B cell (primary cell): ENCODE results near the gene DHX8. TPM values are rescaled to one million over a fixed set of nuclear protein-coding genes. Genes with fewer than 3 reads are reported as not detected.

Experiments used
- ATAC-seq: fragments of 200-7000 bp; cut with Tn5 transposase; one replicate; pipeline ENCODE4 v1.10.0; 2021; ENCODE audit warnings: low read depth, mild to moderate bottlenecking, moderate number of reproducible peaks, moderate library complexity
- CTCF ChIA-PET: fragments of 350-600 bp; sonication (Branson Sonifier 250); formaldehyde crosslinking; loops from one replicate; lab custom pipeline; 2021; ENCODE audit warnings: antibody characterized with exemption, inconsistent platforms; lab: Charles Lee
- POLR2A ChIA-PET: fragments of 350-600 bp; sonication (Branson Sonifier 250); formaldehyde crosslinking; loops from one replicate; lab custom pipeline; 2021; ENCODE audit warnings: antibody characterized with exemption; lab: Charles Lee
- DNase-seq: peaks from one replicate; pipeline ENCODE4 v3.0.0; 2013
- H2AFZ ChIP-seq: 2 replicates; pipeline ENCODE4 v1.6.1; 2012; ENCODE audit warnings: mild to moderate bottlenecking, low read depth, low read length; ENCODE audit not compliant: insufficient read depth, poor library complexity, severe bottlenecking
- H3K27ac ChIP-seq, 2 donors: 1 replicate in 1 of 2; 2 replicates in 1 of 2; pipeline ENCODE4 v1.5.1; 2012 to 2013; ENCODE audit warnings: low read length in 2 of 2, mild to moderate bottlenecking in 2 of 2, moderate library complexity in 1 of 2
- H3K27me3 ChIP-seq, 4 experiments: fragments of 200-600 bp in 1 of 4; sonication (generic) in 1 of 4; replicated peaks in 1 of 4; 1 replicate in 2 of 4; 2 replicates in 2 of 4; pipeline versions ENCODE4 v1.6.1 to v1.7.0; 2013 to 2016; ENCODE audit warnings: low read length in 3 of 4, mild to moderate bottlenecking in 2 of 4, mixed read lengths in 1 of 4, moderate library complexity in 1 of 4; ENCODE audit not compliant: insufficient read depth in 4 of 4, control insufficient read depth in 3 of 4; ENCODE audit errors: control extremely low read depth in 1 of 4
- H3K36me3 ChIP-seq, 2 experiments: replicated peaks in 1 of 2; 1 replicate in 1 of 2; 2 replicates in 1 of 2; pipeline versions ENCODE4 v1.6.1 to v1.7.1; 2013; ENCODE audit warnings: low read length in 1 of 2; ENCODE audit not compliant: insufficient read depth in 2 of 2, control insufficient read depth in 1 of 2; ENCODE audit errors: control extremely low read depth in 1 of 2, extremely low read depth in 1 of 2
- H3K4me1 ChIP-seq, 2 donors: fragments of 200-600 bp in 1 of 2; sonication (generic) in 1 of 2; 1 replicate in 1 of 2; 2 replicates in 1 of 2; pipeline versions ENCODE4 v1.5.1 to v1.6.1; 2013 to 2017; ENCODE audit warnings: low read length in 2 of 2; ENCODE audit not compliant: control insufficient read depth in 2 of 2, insufficient read depth in 2 of 2
- H3K4me2 ChIP-seq: replicated peaks from 2 replicates; pipeline ENCODE3; 2012; ENCODE audit warnings: mild to moderate bottlenecking, low read depth, low read length; ENCODE audit not compliant: poor library complexity, severe bottlenecking
- H3K4me3 ChIP-seq, 5 experiments: fragments of 200-600 bp in 1 of 5; sonication (generic) in 1 of 5; 1 replicate in 3 of 5; 2 replicates in 2 of 5; pipeline versions ENCODE4 v1.5.1 to v1.7.0; 2011 to 2016; ENCODE audit warnings: low read length in 4 of 5, mild to moderate bottlenecking in 4 of 5, low read depth in 2 of 5, control low read depth in 1 of 5, moderate library complexity in 1 of 5; ENCODE audit not compliant: insufficient read depth in 1 of 5; ENCODE audit errors: control extremely low read depth in 1 of 5, extremely low read depth in 1 of 5
- H3K79me2 ChIP-seq: fragments of 200-600 bp; sonication (generic); one replicate; pipeline ENCODE4 v1.6.0; 2016; ENCODE audit warnings: low read length; ENCODE audit not compliant: control insufficient read depth, insufficient read depth
- H3K9ac ChIP-seq: fragments of 200-600 bp; sonication (generic); 2 replicates; pipeline ENCODE4 v1.6.1; 2017; ENCODE audit warnings: mild to moderate bottlenecking, low read length, moderate library complexity
- H3K9me3 ChIP-seq, 3 donors: one replicate each; pipeline versions ENCODE4 v1.6.1 to v1.7.1; 2013; ENCODE audit warnings: low read length in 2 of 3; ENCODE audit not compliant: control insufficient read depth in 2 of 3, insufficient read depth in 1 of 3; ENCODE audit errors: control extremely low read depth in 1 of 3
- H4K20me1 ChIP-seq: 2 replicates; pipeline ENCODE4 v1.6.0; 2012; ENCODE audit warnings: mild to moderate bottlenecking, low read length; ENCODE audit not compliant: insufficient read depth, control insufficient read depth, poor library complexity, severe bottlenecking
- H3K27ac Mint-ChIP-seq: one replicate; pipeline ENCODE4 v1.8.0; 2021; ENCODE audit warnings: mixed read lengths
- H3K27me3 Mint-ChIP-seq: one replicate; pipeline ENCODE4 v1.8.0; 2021; ENCODE audit warnings: mixed read lengths
- H3K4me1 Mint-ChIP-seq: one replicate; pipeline ENCODE4 v1.8.0; 2021; ENCODE audit warnings: mixed read lengths
- H3K4me3 Mint-ChIP-seq: one replicate; pipeline ENCODE4 v1.8.0; 2021; ENCODE audit warnings: mixed read lengths
- H3K9me3 Mint-ChIP-seq: one replicate; pipeline ENCODE4 v1.8.0; 2022; ENCODE audit warnings: mixed read lengths; ENCODE audit not compliant: insufficient read depth
- EZH2 ChIP-seq: IDR thresholded peaks from 2 replicates; pipeline ENCODE4 v1.6.1; 2012; ENCODE audit warnings: borderline replicate concordance, low read depth, mild to moderate bottlenecking, moderate library complexity, low read length; ENCODE audit not compliant: insufficient read depth, poor library complexity, severe bottlenecking
- WGBS: methylation state at CpG from one replicate; pipeline ENCODE4 v1.1.5; 2013; ENCODE audit warnings: missing lambda C conversion rate; ENCODE audit not compliant: insufficient coverage; 5-methylcytosine and 5-hydroxymethylcytosine counted together
- intact Hi-C: fragments of 100-400 bp; cut with micrococcal nuclease; formaldehyde crosslinking; loops from one replicate; pipeline ENCODE4 v1.10.0; 2022
- polyA plus RNA-seq: library from polyadenylated mRNA; depleted of rRNA; stranded (reverse); fragments of >200 nt; gene quantifications from 2 replicates; pipeline ENCODE4 v1.2.3, GENCODE V29; 2012
- total RNA-seq, 2 donors: library from RNA; stranded (reverse); fragments of 120-200 nt in 1 of 2; gene quantifications; 1 replicate in 1 of 2; 2 replicates in 1 of 2; pipeline versions ENCODE4 v1.2.3 to v1.2.4, GENCODE V29; 2013 to 2022
- TF ChIP-seq, protein P1 (sequence below): fragments of 200-600 bp; IDR thresholded peaks from one replicate; pipeline ENCODE4 v1.8.0; 2022; ENCODE audit warnings: antibody characterized with exemption, mild to moderate bottlenecking

DHX8 gene
- total and polyA plus RNA-seq, 2 donors (not counting 1 experiment from before 2014, with no cell fraction given), result 17.9 to 63.3 TPM

DNA sequence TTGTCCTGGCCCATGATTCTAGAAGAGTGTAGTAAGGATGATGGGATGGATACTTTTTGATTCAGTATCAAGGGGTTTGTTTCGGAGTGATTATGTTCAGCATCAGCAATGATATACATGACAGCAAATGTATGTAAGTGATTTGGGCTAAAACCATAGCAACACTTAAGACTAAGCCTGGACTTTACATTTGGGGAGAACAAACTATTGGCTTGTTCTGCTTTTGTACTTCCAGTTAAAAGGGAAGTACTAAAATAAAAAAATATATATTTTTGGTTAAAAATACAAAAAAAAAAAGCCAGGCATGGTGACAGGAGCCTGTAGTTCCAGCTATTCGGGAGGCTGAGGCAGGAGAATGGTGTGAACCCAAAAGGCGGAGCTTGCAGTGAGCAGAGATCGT is 20.5 kb upstream of the DHX8 start:
- Mint-ChIP-seq H3K27ac (no peak overlapping the region), H3K9me3 (no peaks in the 10 kb centered on the region), H3K4me1 (no peaks in the 10 kb centered on the region), H3K4me3 (no peak overlapping the region), H3K27me3 (peaks cover 13% of the 10 kb centered on the region)
- DNase-seq (no peak), ATAC-seq (no peak)
- intact Hi-C loops, result no loop called here
- WGBS, result 20% methylated on average over 1 of the region's 4 CpGs
- Histone ChIP-seq H4K20me1 (no peaks in the 10 kb centered on the region), H3K9ac (no peak overlapping the region), H3K4me1 (no peaks in the 10 kb centered on the region), H3K27ac (no peak overlapping the region), H3K36me3 (no peaks in the 10 kb centered on the region), H2AFZ (no peak overlapping the region), H3K27me3 (peaks cover 0 to 9% (median 2%) of the 10 kb centered on the region in 4 experiments), H3K79me2 (no peaks in the 10 kb centered on the region), H3K9me3 (no peaks in the 10 kb centered on the region), H3K4me3 (no peak overlapping the region), H3K4me2 (no peak overlapping the region)
- TF ChIP-seq EZH2, result no peak
- ChIA-PET POLR2A (no interaction called here), CTCF (interaction anchor here (1.1 kb wide), 1 partner anchor 69 kb away, joined by 4 read pairs; no protein-coding TSS in a partner anchor)

DNA sequence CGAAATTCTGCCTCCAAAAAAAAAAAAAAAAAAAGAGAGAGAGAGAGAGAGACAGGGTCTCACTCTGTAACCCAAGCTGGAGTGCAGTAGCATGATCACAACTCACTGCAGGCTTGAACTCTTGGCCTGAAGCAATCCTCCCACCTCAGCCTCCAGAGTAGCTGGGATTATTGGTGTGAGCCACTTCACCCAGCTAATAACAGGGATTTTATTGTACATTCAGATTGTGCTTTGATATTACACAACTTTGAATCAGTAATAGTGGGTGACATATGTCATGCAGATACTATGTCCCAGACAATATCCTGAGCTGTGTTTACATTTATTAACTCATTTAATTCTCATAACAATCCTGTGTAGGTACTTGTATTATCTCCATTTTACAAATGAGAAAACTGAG is 19.7 kb upstream of the DHX8 start:
- Histone ChIP-seq H3K79me2 (no peaks in the 10 kb centered on the region), H4K20me1 (no peaks in the 10 kb centered on the region), H2AFZ (no peak overlapping the region), H3K9ac (no peak overlapping the region), H3K36me3 (no peaks in the 10 kb centered on the region), H3K4me1 (no peaks in the 10 kb centered on the region), H3K27ac (no peak overlapping the region), H3K4me2 (no peak overlapping the region), H3K27me3 (peaks cover 0 to 9% (median 2%) of the 10 kb centered on the region in 4 experiments), H3K4me3 (no peak overlapping the region), H3K9me3 (no peaks in the 10 kb centered on the region)
- DNase-seq (no peak), ATAC-seq (no peak)
- Mint-ChIP-seq H3K4me3 (no peak overlapping the region), H3K27ac (no peak overlapping the region), H3K27me3 (peaks cover 17% of the 10 kb centered on the region), H3K9me3 (no peaks in the 10 kb centered on the region), H3K4me1 (no peaks in the 10 kb centered on the region)
- ChIA-PET CTCF (no interaction called here), POLR2A (no interaction called here)
- 86% methylated on average over 1 of the region's 1 CpG for WGBS
- TF ChIP-seq, protein P1, sequence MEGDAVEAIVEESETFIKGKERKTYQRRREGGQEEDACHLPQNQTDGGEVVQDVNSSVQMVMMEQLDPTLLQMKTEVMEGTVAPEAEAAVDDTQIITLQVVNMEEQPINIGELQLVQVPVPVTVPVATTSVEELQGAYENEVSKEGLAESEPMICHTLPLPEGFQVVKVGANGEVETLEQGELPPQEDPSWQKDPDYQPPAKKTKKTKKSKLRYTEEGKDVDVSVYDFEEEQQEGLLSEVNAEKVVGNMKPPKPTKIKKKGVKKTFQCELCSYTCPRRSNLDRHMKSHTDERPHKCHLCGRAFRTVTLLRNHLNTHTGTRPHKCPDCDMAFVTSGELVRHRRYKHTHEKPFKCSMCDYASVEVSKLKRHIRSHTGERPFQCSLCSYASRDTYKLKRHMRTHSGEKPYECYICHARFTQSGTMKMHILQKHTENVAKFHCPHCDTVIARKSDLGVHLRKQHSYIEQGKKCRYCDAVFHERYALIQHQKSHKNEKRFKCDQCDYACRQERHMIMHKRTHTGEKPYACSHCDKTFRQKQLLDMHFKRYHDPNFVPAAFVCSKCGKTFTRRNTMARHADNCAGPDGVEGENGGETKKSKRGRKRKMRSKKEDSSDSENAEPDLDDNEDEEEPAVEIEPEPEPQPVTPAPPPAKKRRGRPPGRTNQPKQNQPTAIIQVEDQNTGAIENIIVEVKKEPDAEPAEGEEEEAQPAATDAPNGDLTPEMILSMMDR, result no peak
- TF ChIP-seq EZH2, result no peak
- intact Hi-C loops, result no loop called here
